NCI-H2227 (cell line): ENCODE measurements around the gene SLC6A3.
A peak's percentile ranks its signal among the peaks of the same experiment; 100 is the strongest.
"Not testable (repeated sequence)": the region's sequence is repeated elsewhere in the genome, so short reads cannot be mapped to it uniquely, and the experiment has no call there.

ENCODE experiments used
- DNase-seq: peaks from one replicate; lab custom pipeline; 2025; ENCODE audit not compliant: unreplicated experiment; lab: John Stamatoyannopoulos, UW

The SLC6A3 gene

DNA sequence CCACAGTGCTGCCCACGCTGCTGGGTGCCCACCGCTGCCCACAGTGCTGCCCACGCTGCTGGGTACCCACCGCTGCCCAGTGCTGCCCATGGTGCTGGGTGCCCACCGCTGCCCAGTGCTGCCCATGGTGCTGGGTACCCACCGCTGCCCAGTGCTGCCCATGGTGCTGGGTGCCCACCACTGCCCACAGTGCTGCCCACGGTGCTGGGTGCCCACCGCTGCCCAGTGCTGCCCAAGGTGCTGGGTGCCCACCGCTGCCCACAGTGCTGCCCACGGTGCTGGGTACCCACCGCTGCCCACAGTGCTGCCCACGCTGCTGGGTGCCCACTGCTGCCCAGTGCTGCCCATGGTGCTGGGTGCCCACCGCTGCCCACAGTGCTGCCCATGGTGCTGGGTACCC is 22.7 kb downstream of the SLC6A3 start:
- not testable (repeated sequence) for DNase-seq

DNA sequence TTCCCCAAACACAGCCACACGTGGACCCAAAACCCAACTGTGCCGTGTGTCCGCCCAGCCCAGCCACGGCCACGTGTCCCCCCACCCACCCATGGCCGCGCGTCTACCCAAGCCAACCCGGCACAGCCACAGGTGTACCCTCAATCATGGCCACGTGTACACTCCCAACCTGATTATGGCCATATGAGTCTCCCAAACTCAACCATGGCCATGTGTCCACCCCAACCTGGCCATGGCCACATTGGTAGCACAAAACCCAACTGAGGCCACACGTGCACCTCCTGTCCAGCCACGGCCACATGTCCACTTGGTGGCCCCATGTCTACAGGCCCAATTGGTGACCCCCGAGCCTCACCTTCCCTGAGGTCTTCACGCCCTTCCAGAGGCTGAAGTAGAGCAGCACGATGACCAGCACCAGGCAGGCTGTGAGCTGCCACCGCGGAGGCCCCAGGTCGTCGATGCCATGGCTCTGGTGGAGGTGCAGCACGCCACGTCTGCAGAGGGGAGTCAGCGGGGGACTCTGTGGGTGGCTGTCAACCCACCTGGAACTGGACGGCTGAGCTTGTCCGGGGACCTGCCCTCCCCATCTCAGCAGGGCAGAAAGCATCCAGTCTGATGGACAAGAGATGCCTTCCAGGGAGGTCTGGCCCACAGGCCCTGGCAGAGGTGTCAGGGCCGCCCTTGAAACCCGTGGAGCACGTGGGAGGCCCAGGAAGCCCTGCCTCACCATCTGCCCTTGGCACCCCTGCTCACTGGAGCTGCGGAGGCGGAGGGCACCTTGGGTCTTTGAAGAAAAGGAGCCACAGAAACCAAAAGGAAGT is 23.5 kb downstream of the SLC6A3 start:
- DNase-seq = no peak

DNA sequence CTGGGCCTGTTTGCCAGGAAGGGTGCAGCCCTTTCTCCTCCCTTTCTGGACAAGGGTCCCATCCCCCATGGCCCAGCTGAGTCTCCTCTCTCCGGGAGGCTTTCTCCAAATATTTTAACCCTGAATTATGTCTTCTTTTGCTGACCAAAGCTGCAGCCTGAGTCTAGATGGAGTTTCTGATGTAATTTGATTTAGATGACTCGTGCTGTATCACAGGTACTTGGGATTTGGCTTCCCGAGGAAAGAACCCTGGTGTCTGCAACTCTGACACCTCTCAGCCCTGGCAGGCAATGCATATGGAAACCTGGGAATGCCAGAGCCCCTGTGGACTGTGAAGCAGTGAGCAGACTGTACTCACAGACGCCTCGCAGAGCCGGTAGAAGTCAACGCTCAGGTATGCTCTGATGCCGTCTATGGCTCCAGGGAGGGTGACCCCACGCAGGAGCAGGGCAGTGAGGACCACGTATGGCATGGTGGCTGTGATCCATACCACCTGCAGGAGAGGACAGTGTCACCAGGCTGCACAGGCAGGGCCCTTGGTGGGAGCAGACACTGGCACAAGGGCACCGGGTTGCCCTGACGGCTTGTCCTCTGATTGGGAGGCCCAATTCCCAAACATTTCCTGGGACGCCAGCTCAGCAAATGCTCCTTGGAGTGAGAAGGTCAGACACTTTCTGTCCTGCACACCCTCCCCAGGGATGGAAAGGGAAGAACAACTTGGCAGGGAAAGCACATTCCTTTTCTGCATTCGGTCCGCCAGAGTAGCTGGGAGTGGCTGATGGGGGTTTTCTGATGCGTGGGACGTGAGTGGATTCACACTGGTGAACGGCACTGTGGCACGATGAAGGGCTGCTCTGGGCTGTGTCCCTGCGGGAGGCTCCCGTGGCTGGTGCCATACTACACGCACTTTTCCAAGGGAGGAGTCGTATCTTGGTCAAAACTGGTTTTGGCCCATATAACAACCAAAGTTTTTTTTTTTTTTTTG is 24.7 kb downstream of the SLC6A3 start:
- no peak for DNase-seq

DNA sequence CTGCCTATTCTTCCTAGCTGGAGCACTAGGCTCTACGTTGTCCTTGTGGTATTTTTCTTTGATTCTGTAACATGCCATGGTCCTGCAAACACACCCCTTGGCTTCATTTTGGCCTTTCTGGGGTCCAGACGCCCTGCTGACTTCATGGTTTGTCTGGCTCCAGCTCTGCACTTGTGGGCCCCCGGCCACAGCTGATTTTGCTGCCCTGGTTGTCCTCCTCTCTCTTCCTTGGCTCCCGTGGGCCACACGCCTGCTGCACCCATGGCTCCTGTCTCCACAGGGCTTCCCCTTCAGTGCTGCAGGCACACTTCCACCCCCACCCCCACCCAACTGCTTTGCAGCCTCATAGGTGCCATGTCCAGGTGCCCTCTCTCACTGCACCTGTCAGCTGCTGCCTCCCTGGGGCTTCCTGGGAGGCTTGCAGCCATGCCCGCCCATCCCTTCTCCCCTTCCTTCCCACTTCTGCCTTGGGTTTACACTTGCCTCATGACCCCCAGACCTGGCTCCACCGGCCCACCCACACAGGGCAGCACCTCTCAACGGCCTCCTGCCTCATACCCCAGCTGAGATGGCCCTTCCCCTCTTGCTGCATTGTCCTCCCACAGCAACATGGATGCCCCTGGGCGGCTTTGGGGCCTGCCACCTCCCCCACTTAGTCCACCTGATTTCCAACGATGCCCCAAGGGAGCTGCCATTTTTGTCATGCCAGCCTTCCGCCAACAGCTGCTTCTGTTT is 25.6 kb downstream of the SLC6A3 start:
- DNase-seq = no peak

DNA sequence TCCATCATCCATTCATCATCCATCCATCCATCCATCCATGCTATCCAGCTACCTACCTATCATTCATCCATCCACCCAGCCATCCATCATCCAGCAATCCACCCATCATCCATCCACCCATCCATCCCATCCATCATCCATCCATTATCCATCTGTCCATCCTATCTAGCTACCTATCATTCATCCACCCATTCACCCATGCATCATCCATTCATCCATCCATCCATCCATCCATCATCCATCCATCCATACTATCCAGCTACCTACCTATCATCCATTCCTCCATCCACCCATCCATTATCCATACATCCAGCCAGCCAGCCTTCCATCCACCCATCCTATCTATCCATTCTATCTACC is 26.3 kb downstream of the SLC6A3 start:
- DNase-seq = no peak

DNA sequence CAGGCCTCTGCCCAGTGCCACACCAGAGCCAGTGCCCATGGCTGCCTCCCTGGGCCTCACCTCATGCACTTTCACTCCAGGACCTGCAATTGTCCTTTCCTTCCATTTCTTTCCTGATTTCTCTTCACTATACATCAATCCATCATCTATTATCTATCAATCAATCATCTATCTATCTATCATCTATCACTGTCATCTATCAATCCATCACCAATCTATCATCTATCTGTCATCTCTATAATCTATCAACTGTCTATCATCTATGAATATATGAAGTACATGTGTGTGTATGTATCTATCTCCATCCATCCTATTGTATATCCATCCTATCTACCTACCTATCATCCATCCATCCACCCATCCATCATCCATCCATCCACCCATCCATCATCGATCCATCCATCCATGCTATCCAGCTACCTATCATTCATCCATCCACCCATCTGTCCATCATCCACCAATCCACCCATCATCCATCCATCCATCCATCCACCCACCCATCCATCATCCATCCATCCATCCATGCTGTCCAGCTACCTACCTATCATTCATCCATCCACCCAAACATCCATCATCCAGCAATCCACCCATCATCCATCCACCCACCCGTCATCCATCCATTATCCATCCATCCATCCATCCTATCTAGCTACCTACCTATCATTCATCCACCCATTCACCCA is 26.9 kb downstream of the SLC6A3 start:
- no peak for DNase-seq

DNA sequence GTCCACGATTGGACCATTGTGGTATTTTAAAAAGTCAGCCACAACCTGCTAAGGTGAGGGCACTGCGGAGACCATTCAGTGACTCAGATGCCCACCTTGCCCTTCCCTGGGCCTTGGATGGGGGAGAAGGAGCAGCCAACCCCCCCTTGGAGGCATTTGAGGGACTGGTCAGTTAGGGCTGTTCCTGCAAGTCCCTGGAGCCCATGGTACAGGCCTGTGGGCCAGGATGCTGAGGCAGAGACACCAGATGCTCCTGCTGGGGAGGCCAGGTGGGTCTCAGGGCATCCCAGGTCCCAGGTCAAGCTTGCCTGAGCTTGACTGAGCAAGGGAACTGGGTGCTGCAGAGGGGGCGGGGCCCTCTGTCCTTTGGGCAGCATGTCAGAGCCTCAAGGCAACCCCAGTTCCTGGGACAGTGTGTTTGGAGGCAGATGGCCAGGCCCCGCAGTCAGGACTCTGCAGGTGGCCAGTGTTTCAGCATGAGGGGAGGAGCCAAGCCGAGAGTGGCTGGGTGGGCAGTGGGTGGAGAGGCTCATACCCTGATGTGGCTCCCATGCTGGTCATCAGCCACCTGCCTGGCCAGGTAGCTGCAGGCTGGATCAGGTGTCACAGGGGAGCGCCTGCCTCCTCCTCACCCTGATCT is 27.5 kb downstream of the SLC6A3 start:
- DNase-seq = no peak

DNA sequence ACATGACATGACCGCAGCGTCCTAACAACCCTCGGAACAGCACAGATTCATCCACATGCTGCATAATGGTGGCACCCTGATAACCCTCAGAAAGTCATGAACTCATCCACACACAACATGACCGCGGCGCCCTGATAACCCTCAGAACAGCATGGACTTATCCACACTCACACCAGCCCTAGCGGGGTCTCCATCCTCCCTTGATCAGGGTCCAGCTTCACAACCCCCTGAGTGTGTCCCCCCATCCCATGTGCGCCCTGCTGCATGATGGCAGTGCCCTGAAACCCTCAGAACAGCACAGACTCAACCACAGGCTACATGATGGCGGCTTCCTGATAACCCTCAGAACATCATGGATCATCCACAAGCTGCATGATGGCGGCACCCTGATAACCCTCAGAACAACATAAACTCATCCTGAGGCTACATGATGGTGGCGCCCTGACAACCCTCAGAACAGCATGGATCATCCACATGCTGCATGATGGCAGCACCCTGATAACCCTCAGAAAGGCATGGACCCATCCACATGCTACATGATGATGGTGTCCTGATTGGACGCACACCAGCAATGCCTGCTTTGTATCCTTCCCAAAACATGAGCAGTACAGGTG is 28.3 kb downstream of the SLC6A3 start:
- no peak for DNase-seq

DNA sequence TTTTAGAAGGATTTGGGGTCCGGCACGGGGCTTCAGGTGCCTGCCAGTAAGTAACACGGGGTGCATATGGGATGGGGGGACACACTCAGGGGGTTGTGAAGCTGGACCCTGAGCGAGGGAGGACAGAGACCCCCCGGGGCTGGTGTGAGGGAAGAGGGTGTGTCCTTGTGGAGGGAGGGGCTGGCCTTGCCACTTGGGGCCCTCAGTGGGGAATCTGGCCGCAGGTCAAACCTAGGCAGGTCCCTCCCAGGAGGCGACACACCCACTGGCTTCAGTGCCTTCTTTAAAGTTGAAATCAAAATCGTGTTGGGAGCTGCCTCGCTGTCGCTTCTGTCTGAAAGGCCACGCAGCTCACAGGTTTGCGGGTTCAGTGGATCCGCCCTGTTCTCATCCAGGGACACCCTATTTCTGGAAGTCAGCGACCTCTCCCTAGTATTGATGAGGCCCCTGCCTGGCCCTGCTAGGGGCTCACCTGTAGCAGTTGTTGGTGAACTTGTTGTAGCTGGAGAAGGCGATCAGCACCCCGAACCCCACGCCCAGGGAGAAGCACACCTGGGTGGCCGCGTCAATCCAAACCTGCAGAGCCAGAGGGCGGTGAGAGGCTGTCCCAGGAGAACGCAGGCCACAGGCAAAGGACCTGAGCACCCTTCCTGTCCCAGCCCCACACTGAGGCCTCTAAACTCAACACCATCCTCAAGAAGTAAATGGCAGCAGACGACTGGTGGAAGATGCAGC is 29.4 kb downstream of the SLC6A3 start:
- DNase-seq = no peak

DNA sequence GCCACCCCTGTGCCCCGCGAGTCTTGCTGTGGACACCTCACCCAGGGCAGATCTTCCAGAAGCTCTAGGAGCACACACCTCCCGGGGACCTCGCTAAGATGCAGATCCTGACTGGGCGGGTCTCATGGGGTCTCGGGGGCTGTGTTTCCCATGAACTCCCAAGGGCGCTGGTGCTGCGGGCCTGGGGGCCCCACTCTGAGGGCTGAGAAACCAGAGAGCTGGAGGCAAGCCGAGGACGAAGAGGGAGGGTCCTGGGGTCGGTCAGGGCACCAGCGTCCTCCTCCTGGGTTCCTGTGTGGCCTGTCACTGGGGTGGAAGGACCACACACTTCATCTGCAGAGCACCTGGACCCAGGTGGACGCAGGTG is 30.2 kb downstream of the SLC6A3 start:
- DNase-seq = no peak

DNA sequence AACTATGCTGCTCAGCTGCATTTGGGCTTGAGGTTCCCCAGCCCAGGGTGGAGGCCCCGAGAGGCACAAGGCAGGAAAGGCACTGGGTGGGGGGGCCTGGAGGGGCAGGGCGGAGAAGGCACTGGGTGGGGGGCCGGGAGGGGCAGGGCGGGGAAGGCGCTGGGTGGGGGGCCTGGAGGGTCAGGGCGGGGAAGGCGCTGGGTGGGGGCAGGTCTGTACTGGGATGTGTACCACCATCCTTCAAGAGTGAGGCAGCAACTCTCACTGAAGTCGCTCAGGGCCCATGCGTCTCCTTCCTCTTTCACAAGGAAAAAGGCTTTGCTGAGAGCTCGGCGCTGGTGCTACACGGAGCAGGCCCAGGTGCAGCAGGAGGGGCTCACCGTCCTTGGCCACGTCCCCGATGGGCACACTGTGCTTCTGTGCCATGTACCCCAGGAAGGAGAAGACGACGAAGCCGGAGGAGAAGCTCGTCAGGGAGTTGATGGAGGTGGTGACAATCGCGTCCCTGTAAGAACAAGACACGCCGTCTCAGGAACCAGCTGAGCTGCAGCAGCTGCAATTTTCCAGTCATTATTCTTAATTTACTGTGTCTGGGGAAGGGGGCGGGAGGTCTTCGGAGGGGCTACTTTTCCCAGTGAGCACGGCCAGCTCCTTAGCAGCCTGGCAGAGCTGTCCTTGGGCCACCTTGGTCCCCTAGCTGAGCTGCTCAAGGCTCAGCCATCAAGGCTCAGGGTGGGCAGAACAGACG is 30.8 kb downstream of the SLC6A3 start:
- DNase-seq = peak; percentile 82

DNA sequence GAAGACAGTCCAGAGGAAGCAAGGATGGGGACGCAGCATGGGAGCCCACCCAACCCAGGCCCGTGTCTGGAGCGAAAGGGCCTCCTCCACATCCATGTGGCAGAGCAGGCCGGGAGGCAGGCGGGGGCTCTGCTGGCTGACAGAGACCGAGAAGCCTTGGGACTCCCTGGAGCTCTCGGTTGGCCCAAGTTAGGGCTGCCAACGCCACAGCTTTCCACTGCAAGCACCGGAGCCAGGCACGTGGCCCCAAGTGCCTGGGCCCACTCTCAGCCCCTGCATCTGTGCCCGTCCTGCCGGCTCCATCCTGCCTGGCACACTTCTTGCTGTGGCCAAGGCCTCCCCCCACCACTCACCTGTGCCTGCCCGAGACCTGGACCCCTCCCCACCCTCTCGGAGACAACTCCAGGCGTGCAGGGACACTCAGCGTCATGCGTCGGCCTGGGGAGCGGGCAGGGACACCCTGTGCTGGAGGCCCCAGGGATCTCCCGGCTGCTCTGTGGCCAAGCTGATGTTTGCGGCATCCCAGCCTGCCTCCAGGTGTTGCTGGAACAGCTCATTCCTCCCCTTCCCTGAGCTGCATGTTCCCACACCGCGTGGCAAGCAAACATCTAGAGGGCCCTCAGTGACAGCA is 31.5 kb downstream of the SLC6A3 start:
- DNase-seq = no peak

DNA sequence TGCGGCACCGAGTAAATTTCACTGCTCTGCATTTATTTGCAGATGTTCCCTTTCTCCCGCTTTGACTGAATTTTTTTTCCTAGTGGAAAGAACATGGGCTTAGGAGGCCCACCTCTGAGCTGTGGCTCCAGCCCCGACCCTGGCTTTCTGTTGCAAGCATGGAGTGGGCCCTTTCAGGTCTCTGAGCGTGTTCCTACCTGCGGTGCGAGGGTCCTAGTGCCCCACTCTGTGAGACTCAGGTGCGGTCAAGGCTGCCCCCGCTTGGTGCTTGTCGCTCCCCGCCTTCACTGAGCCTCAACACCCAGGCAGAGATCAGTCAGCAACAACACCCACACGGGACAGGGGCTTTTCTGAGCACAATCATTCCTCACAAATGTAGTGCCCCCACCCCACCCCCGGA is 32.0 kb downstream of the SLC6A3 start:
- no peak for DNase-seq

DNA sequence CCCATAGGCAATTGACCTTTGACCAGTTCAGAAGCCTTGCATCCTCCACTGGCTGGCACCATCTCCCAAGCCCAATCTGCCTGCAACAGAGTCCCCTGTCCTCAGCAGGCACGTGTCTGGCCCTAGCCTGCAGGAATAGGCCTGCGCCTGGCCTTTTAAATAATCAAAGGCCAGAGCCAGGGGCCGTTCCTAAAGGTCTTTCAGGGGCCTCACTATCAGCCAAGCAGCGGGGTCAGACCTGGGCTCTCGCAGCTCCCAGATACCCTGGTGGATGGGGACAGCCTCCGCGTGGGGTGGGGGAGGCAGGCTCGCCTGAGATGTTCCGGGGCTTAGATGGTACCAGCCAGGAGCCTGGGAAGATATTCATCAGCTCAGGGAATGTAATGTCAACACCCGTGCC is 32.6 kb downstream of the SLC6A3 start:
- no peak for DNase-seq

DNA sequence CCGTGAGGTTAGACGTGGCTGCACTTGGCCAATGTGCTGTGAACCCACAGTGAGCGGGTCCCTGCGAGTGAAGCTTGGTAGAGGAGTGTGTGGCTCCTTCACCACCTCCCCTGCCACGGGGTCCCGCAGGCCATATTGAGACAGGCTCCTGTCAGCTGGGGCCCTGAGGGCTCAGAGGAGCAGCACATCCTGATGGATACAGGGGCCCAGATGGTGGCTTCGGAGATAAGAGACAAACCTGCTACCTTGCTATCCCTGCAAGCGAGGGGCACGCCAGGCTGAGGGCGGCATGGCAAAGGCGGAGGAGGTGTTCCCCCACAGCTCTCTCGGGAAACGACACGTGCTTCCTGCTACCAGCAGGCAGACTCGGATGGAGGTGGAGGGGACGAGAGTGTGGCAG is 33.1 kb downstream of the SLC6A3 start:
- DNase-seq = no peak

DNA sequence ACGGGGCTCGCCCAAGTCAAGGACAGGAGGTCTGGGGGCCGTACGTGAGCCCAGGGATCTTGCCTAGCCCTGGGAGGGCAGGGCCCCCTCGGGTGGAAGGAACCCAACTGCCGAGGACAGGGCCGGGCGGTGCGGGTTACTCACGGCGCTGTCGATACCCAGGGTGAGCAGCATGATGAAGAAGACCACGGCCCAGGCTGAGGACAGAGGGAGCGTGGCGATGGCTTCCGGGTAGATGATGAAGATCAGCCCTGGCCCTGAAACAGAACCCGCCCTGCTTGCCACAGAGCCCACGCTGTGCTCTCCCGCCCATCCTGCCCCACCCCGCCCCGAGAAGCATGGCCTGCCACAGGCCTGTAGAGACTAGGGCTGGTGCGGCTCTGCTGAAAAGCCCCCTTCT is 34.1 kb downstream of the SLC6A3 start:
- DNase-seq = no peak

DNA sequence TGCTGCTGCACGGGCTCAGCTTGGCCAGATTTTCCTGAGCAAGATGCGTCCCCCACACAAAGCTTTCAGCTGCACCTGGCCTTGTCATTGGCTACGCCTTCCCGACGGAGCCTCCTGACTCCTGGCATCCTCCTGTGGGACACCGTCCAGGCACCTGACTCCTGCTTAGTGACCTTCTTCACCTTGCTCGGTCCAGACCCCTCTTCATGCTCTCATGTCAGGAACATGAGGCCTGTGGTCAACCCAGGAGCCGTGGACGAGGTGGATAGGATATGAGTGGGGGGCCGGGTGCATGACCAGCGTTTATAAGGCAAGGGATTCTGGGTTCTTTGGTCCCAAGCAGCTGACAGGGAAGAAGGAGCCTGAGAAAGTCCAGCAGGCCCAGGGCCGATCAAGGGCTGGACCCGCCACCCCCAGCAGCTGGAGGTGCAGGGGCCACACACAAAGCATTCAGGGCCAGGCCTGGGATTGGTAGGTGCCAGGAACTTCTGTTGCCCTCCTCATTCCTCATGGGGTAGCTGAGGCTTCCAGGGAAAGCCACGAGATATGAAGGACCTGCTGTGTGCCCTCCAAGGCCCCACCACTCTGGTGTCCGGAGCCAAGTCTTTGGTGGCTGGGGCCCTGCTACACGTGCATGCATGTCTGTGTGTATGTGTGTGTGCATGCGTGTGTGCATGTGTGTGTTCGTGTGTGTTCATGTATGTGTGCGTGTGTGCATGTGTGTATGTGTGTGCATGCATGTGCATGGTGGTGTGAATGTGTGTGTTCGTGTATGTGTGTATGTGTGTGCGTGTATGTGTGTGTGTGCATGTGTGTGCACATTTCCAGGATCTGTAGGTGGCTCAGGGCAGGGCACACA is 34.9 kb downstream of the SLC6A3 start:
- no peak for DNase-seq
